Panc1 (cell line): ENCODE results near the gene SLCO4A1. TPM values are rescaled to one million over a fixed set of nuclear protein-coding genes. Genes with fewer than 3 reads are reported as not detected.
A peak's percentile ranks its signal among the peaks of the same experiment; 100 is the strongest.

Experiments used
- ATAC-seq: fragments of 200-7000 bp; cut with Tn5 transposase; 2 replicates; pipeline ENCODE4 v1.9.1; 2020; ENCODE audit warnings: mild to moderate bottlenecking, moderate library complexity
- BruUV-seq: library from RNA; stranded (reverse); fragments of 400-500 nt; replicated peaks from 2 replicates; lab custom pipeline; 2021; lab: Mats Ljungman, UMichigan
- CTCF ChIA-PET: fragments of 300-600 bp; sonication (Branson Sonifier 250); formaldehyde crosslinking; loops from one replicate; lab custom pipeline; 2022; ENCODE audit warnings: antibody characterized with exemption; lab: Charles Lee
- POLR2A ChIA-PET: fragments of 300-600 bp; sonication (Branson Sonifier 250); formaldehyde crosslinking; loops from one replicate; lab custom pipeline; 2022; ENCODE audit warnings: antibody characterized with exemption; lab: Charles Lee
- DNase-seq: peaks from one replicate; pipeline ENCODE4 v3.0.0-alpha.2; 2010; ENCODE audit warnings: low read depth, low spot score
- H3K27ac ChIP-seq: 2 replicates; pipeline ENCODE4 v1.5.1; 2011; ENCODE audit warnings: mild to moderate bottlenecking, low read length, inconsistent platforms
- H3K27me3 ChIP-seq: fragments of 200-500 bp; sonication (Bioruptor generic); 2 replicates; pipeline ENCODE4 v1.6.0; 2014; ENCODE audit warnings: low read length, inconsistent platforms; ENCODE audit not compliant: control insufficient read depth, insufficient read depth
- H3K36me3 ChIP-seq: fragments of 200-500 bp; sonication (Bioruptor generic); 2 replicates; pipeline ENCODE4 v1.5.1; 2014; ENCODE audit warnings: inconsistent platforms, mild to moderate bottlenecking, low read length, moderate library complexity; ENCODE audit not compliant: control insufficient read depth, insufficient read depth
- H3K4me1 ChIP-seq: 2 replicates; pipeline ENCODE4 v1.5.1; 2011; ENCODE audit warnings: inconsistent platforms, mild to moderate bottlenecking, low read length, moderate library complexity; ENCODE audit not compliant: control insufficient read depth, insufficient read depth
- H3K4me3 ChIP-seq, 2 experiments: 2 replicates each; pipeline ENCODE4 v1.5.1; 2011 to 2012; ENCODE audit warnings: low read depth in 2 of 2, low read length in 2 of 2, mild to moderate bottlenecking in 2 of 2, inconsistent platforms in 1 of 2, moderate library complexity in 1 of 2
- H3K9me3 ChIP-seq: fragments of 200-500 bp; sonication (Bioruptor generic); 2 replicates; pipeline ENCODE4 v1.5.1; 2014; ENCODE audit warnings: low read depth, mild to moderate bottlenecking, inconsistent platforms, low read length, moderate library complexity; ENCODE audit not compliant: control insufficient read depth, insufficient read depth
- CTCF ChIP-seq: fragments of 450-650 bp; IDR thresholded peaks from 2 replicates; pipeline ENCODE4 v1.5.1; 2017; ENCODE audit warnings: mild to moderate bottlenecking
- POLR2AphosphoS5 ChIP-seq: IDR thresholded peaks from 2 replicates; pipeline ENCODE4 v1.6.1; 2012; ENCODE audit warnings: mild to moderate bottlenecking, low read depth, low read length, moderate library complexity
- REST ChIP-seq, 2 experiments: IDR thresholded peaks; 2 replicates each; pipeline ENCODE4 v1.6.1; 2011 to 2012; ENCODE audit warnings: low read depth in 2 of 2, control low read depth in 1 of 2, low read length in 1 of 2, mild to moderate bottlenecking in 1 of 2, moderate library complexity in 1 of 2; ENCODE audit not compliant: insufficient read depth in 1 of 2
- SIN3A ChIP-seq: IDR thresholded peaks from 2 replicates; pipeline ENCODE4 v1.6.1; 2012; ENCODE audit warnings: low read depth, mild to moderate bottlenecking, low read length, moderate library complexity, borderline replicate concordance; ENCODE audit not compliant: insufficient read depth
- TCF7L2 ChIP-seq: IDR thresholded peaks from 2 replicates; pipeline ENCODE4 v1.6.1; 2011; ENCODE audit warnings: mild to moderate bottlenecking, low read depth, low read length, inconsistent platforms
- in situ Hi-C: cut with HindIII; loops from 2 replicates; pipeline ENCODE4 v1.10.0; 2016; ENCODE audit warnings: low sequenced_read_pairs, low pct_unique_long_range_greater_than_20kb
- intact Hi-C: fragments of 100-400 bp; cut with micrococcal nuclease; formaldehyde crosslinking; loops from one replicate; pipeline ENCODE4 v1.10.0; 2022; ENCODE audit not compliant: unreplicated experiment
- total RNA-seq: library from RNA; stranded (reverse); gene quantifications from one replicate; pipeline ENCODE4 v1.2.1, GENCODE V29; 2021; ENCODE audit not compliant: unreplicated experiment

SLCO4A1 gene
- total RNA-seq, 1 experiment from 2014 or later, result 167 TPM

- TF ChIP-seq REST (IDR thresholded peaks at IDR 0.05; ENCODE audit: insufficient read depth in 1 of 2, low read depth in 2 of 2, low read length in 1 of 2), result no peak
- no peak for TF ChIP-seq CTCF
- no peak for TF ChIP-seq SIN3A
- no peak for TF ChIP-seq TCF7L2
- no peak for TF ChIP-seq POLR2AphosphoS5
- intact Hi-C loops, result no loop called here
- no peak overlapping the region for H3K4me3 ChIP-seq
- no peaks in the 10 kb centered on the region for H3K27me3 ChIP-seq
- ATAC-seq (no peak), DNase-seq (no peak)
- H3K27ac ChIP-seq, result peak overlapping the region; percentile 67
- H3K9me3 ChIP-seq, result no peaks in the 10 kb centered on the region
- peaks cover 21% of the 10 kb centered on the region for H3K4me1 ChIP-seq
- ChIA-PET CTCF (no interaction called here), POLR2A (no interaction called here)
- BruUV-seq, result no TSS peak
- in situ Hi-C loops, result no loop called here
- H3K36me3 ChIP-seq, result no peaks in the 10 kb centered on the region
These were observed 44.7 kb upstream of the SLCO4A1 start for GRCh38 chr20:62597416-62598115.

DNA sequence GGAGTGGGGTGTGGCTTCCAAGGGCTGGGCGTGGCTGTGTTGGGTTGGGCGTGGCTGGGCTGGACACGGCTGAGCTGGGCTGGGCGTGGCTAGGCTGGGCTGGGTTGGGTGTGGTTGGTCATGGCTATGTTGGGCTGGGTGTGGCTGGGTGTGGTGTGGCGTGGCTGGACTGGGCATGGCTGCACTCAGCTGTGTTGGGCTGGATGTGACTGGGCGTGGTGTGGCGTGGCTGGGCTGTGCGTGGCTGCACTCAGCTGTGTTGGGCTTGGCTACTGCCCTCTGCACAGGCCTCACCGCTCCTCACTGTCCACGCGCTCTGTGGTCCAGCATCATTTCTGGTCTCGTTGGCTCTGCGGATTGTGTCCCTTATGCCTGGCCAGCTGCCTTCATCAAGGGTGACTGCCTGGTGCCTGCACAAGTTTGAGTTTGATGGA lies 43.5 kb upstream of the SLCO4A1 start:
- Histone ChIP-seq H3K4me3 (no peak overlapping the region), H3K9me3 (no peaks in the 10 kb centered on the region), H3K36me3 (no peaks in the 10 kb centered on the region), H3K4me1 (peaks cover 31% of the 10 kb centered on the region), H3K27me3 (no peaks in the 10 kb centered on the region), H3K27ac (peak overlapping the region; percentile 60; the same call in 1 of the 2 replicates)
- no peak for DNase-seq
- ChIA-PET POLR2A (no interaction called here), CTCF (interaction anchor here (0.5 kb wide), 1 partner anchor 15 kb away, joined by 7 read pairs; no protein-coding TSS in a partner anchor)
- in situ Hi-C loops (no loop called here), intact Hi-C loops (no loop called here)
- ATAC-seq, result no peak
- BruUV-seq, result no TSS peak
- TF ChIP-seq REST (IDR thresholded peaks at IDR 0.05; ENCODE audit: insufficient read depth in 1 of 2, low read depth in 2 of 2, low read length in 1 of 2), result no peak
- TF ChIP-seq POLR2AphosphoS5, result no peak
- TF ChIP-seq CTCF, result no peak
- TF ChIP-seq TCF7L2, result no peak
- no peak for TF ChIP-seq SIN3A
